ENCODE data around the gene SDK1. TPM values are rescaled to one million over a fixed set of nuclear protein-coding genes. Genes with fewer than 3 reads are reported as not detected.

The SDK1 gene
- total RNA-seq, 2 donors from 2014 or later = 19.8 to 32.4 TPM

GRCh38 chr7:4022265-4022664 is 721.2 kb downstream of the SDK1 start:
- intact Hi-C loops (cut with DNase I) = no loop called here
- TF ChIP-seq, protein P1, sequence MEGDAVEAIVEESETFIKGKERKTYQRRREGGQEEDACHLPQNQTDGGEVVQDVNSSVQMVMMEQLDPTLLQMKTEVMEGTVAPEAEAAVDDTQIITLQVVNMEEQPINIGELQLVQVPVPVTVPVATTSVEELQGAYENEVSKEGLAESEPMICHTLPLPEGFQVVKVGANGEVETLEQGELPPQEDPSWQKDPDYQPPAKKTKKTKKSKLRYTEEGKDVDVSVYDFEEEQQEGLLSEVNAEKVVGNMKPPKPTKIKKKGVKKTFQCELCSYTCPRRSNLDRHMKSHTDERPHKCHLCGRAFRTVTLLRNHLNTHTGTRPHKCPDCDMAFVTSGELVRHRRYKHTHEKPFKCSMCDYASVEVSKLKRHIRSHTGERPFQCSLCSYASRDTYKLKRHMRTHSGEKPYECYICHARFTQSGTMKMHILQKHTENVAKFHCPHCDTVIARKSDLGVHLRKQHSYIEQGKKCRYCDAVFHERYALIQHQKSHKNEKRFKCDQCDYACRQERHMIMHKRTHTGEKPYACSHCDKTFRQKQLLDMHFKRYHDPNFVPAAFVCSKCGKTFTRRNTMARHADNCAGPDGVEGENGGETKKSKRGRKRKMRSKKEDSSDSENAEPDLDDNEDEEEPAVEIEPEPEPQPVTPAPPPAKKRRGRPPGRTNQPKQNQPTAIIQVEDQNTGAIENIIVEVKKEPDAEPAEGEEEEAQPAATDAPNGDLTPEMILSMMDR (IDR thresholded peaks at IDR 0.05) = no peak
- TF ChIP-seq POLR2A (IDR thresholded peaks at IDR 0.05) = no peak
- 83 to 91% methylated on average over 7 of the region's 7 CpGs for WGBS, 2 donors
- H3K4me3 ChIP-seq = no peak overlapping the region
- no peaks in the 10 kb centered on the region for H3K27me3 ChIP-seq
- no peaks in the 10 kb centered on the region for H3K9me3 ChIP-seq
- DNase-seq = no peak
- no peaks in the 10 kb centered on the region for H3K36me3 ChIP-seq (replicated peaks in 1 of 2; ENCODE audit: insufficient read depth in 1 of 2, low read depth in 2 of 2)
- H3K27ac ChIP-seq = no peak overlapping the region
- no peak for ATAC-seq
- H3K4me1 ChIP-seq = peaks cover 14% of the 10 kb centered on the region

DNA sequence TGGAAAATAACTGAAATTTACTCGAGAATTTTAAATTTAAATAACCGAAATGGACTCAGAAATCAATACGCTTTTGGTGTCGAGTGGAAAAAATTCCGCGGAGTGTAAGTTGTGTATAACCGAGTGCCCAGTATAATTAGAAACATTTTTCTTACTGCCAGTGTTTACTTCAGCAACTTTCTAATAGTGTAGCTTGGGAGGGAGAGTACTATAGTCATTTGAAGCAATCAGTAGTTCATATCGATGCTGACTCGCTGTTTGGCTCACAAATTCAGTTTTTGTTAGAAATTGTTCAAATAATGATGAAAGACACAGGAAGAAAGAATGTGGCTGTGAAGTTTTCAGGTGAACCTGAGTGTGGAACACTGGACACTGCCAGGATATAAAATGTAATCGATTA is 722.5 kb downstream of the SDK1 start:
- Histone ChIP-seq H3K36me3 (replicated peaks in 1 of 2; ENCODE audit: insufficient read depth in 1 of 2, low read depth in 2 of 2) (no peaks in the 10 kb centered on the region), H3K4me3 (no peak overlapping the region), H3K27ac (peak overlapping the region in 1 of 4 donors; percentile 42), H3K9me3 (no peaks in the 10 kb centered on the region), H3K4me1 (peaks cover 14% of the 10 kb centered on the region), H3K27me3 (no peaks in the 10 kb centered on the region)
- TF ChIP-seq, protein P1 (IDR thresholded peaks at IDR 0.05) = no peak
- TF ChIP-seq POLR2A (IDR thresholded peaks at IDR 0.05) = no peak
- intact Hi-C loops (cut with DNase I) = no loop called here
- no peak for ATAC-seq
- WGBS, 2 donors = 26 to 31% methylated on average over 10 of the region's 10 CpGs
- DNase-seq = no peak

GRCh38 chr7:4024133-4024532 is 723.1 kb downstream of the SDK1 start:
- DNase-seq (no peak), ATAC-seq (peak; percentile 53)
- TF ChIP-seq, protein P1 (IDR thresholded peaks at IDR 0.05) = no peak
- TF ChIP-seq POLR2A (IDR thresholded peaks at IDR 0.05) = no peak
- peaks cover 14% of the 10 kb centered on the region for H3K4me1 ChIP-seq
- no peak overlapping the region for H3K4me3 ChIP-seq
- 7 to 12% methylated on average over 1 of the region's 1 CpG for WGBS, 2 donors
- H3K27ac ChIP-seq = peak overlapping the region in 1 of 4 donors; percentile 20
- intact Hi-C loops (cut with DNase I) = no loop called here
- no peaks in the 10 kb centered on the region for H3K36me3 ChIP-seq (replicated peaks in 1 of 2; ENCODE audit: insufficient read depth in 1 of 2, low read depth in 2 of 2)
- H3K9me3 ChIP-seq = no peaks in the 10 kb centered on the region
- no peaks in the 10 kb centered on the region for H3K27me3 ChIP-seq

GRCh38 chr7:4024806-4025205 is 723.8 kb downstream of the SDK1 start:
- no peak overlapping the region for H3K27ac ChIP-seq
- DNase-seq (no peak), ATAC-seq (no peak)
- no peaks in the 10 kb centered on the region for H3K36me3 ChIP-seq (replicated peaks in 1 of 2; ENCODE audit: insufficient read depth in 1 of 2, low read depth in 2 of 2)
- WGBS, 2 donors = 85 to 90% methylated on average over 7 of the region's 7 CpGs
- TF ChIP-seq POLR2A (IDR thresholded peaks at IDR 0.05) = no peak
- TF ChIP-seq, protein P1 (IDR thresholded peaks at IDR 0.05) = no peak
- H3K27me3 ChIP-seq = no peaks in the 10 kb centered on the region
- peaks cover 14% of the 10 kb centered on the region for H3K4me1 ChIP-seq
- H3K4me3 ChIP-seq = no peak overlapping the region
- intact Hi-C loops (cut with DNase I) = no loop called here
- no peaks in the 10 kb centered on the region for H3K9me3 ChIP-seq

DNA sequence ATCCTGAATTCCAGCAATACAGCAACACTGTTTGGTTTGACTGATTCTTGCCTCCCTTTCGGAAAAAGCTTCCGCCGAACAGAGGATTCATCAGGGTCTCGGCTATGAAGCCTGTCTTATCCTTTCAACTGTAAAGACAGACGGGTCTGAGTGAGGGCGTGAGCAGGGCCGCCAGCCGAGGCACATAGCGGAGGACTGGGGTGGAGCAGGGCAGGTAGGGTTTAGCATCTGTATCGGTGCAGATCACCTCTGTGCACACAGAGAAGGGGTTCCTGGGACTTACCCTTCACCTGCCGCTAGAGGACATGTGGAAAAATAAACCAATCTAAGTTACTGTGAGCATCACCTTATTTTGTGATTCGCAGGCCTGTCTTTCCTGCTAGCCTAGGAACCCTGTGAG is 724.2 kb downstream of the SDK1 start:
- no peaks in the 10 kb centered on the region for H3K27me3 ChIP-seq
- peaks cover 14% of the 10 kb centered on the region for H3K4me1 ChIP-seq
- DNase-seq = no peak
- intact Hi-C loops (cut with DNase I) = no loop called here
- H3K27ac ChIP-seq = no peak overlapping the region
- no peaks in the 10 kb centered on the region for H3K36me3 ChIP-seq (replicated peaks in 1 of 2; ENCODE audit: insufficient read depth in 1 of 2, low read depth in 2 of 2)
- ATAC-seq = no peak
- 91 to 96% methylated on average over 12 of the region's 12 CpGs for WGBS, 2 donors
- TF ChIP-seq POLR2A (IDR thresholded peaks at IDR 0.05) = no peak
- TF ChIP-seq, protein P1 (IDR thresholded peaks at IDR 0.05) = no peak
- no peaks in the 10 kb centered on the region for H3K9me3 ChIP-seq
- H3K4me3 ChIP-seq = no peak overlapping the region

Data from body of pancreas (tissue), 4 donors.